NCI-H69 (cell line): ENCODE measurements around the gene RNF17.

ENCODE experiments used
- DNase-seq: peaks from one replicate; lab custom pipeline; 2025; lab: John Stamatoyannopoulos, UW

Gene RNF17

GRCh38 chr13:24858953-24859352 is 95.0 kb downstream of the RNF17 start:
- no peak for DNase-seq

- DNase-seq: no peak
Measured at GRCh38 chr13:24860770-24861169, 96.8 kb downstream of the RNF17 start.

GRCh38 chr13:24861617-24862362 is 97.8 kb downstream of the RNF17 start:
- DNase-seq: no peak

- no peak for DNase-seq
Measured at GRCh38 chr13:24863748-24864540, 100.0 kb downstream of the RNF17 start.

- DNase-seq: no peak
Measured at GRCh38 chr13:24864579-24864978, 100.6 kb downstream of the RNF17 start.

GRCh38 chr13:24865163-24865953 is 101.4 kb downstream of the RNF17 start:
- DNase-seq: no peak

- no peak for DNase-seq
Measured at GRCh38 chr13:24866488-24866887, 102.5 kb downstream of the RNF17 start.

- no peak for DNase-seq
Measured at GRCh38 chr13:24868874-24869273, 104.9 kb downstream of the RNF17 start.

- no peak for DNase-seq
Measured at GRCh38 chr13:24870380-24870760, 106.4 kb downstream of the RNF17 start.

- DNase-seq: no peak
Measured at GRCh38 chr13:24875566-24875965, 111.6 kb downstream of the RNF17 start.

GRCh38 chr13:24877531-24877930 is 113.6 kb downstream of the RNF17 start:
- no peak for DNase-seq

- DNase-seq: no peak
Measured at GRCh38 chr13:24878340-24878739, 114.4 kb downstream of the RNF17 start.

GRCh38 chr13:24882665-24883064 is 118.7 kb downstream of the RNF17 start:
- DNase-seq: no peak

GRCh38 chr13:24887759-24888158 is 123.8 kb downstream of the RNF17 start:
- no peak for DNase-seq

- no peak for DNase-seq
Measured at GRCh38 chr13:24888291-24888931, 124.4 kb downstream of the RNF17 start.

- no peak for DNase-seq
Measured at GRCh38 chr13:24890256-24890655, 126.3 kb downstream of the RNF17 start.

- no peak for DNase-seq
Measured at GRCh38 chr13:24891476-24892108, 127.6 kb downstream of the RNF17 start.

- DNase-seq: no peak
Measured at GRCh38 chr13:24892829-24893228, 128.9 kb downstream of the RNF17 start.

GRCh38 chr13:24893863-24894262 is 129.9 kb downstream of the RNF17 start:
- DNase-seq: peak; percentile 1

- DNase-seq: no peak
Measured at GRCh38 chr13:24894277-24894971, 130.5 kb downstream of the RNF17 start.

GRCh38 chr13:24894972-24895300 is 131.0 kb downstream of the RNF17 start:
- no peak for DNase-seq
